Activated gamma-delta T cell treated with anti-CD3 and anti-CD28 coated beads, Interleukin-2, amount 50 U/mL, for 16 hours (primary cell): ENCODE results near the gene CACNG5.

Source experiments
- DNase-seq: peaks from one replicate; pipeline ENCODE4 v3.0.0-alpha.2; 2020; ENCODE audit warnings: low read depth

CACNG5 gene

DNA sequence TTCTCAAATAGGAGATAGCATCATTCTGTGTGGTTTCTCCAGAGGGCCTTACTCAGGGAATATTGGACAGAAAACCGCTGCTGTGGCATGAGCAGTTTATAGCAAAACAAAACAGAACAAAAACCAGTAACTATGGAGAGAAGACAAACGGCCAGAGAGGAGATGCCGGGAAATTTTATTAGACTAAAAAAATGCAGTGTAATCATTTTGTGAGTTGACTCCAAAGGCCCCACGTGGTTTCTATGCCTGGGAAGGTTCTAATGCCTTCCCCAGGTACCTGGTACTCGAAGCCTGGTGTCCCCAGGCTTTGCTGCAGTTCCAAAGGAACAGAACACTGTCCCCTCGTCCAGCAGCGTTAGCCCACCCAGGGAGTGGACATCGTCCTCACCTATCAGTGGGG lies 12.9 kb upstream of the CACNG5 start:
- no peak for DNase-seq

DNA sequence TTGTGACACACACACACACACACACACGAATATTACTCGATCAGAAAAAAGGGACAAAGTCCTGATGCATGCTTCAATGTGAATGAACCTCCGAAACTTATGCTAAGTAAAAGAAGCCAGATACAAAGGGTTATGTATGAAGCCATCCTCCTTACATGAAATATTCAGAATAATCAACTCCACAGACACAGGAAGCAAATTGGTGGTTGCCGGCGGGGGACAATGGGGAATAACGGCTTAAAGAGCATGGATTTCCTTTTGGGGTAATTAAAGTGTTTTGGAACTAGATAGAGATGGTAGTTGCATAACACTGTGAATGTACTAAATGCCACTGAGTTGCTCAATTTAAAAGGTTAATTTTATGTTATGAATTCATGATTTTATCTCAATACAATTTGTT lies 8.1 kb upstream of the CACNG5 start:
- DNase-seq, result no peak

- no peak for DNase-seq
These were observed 5.5 kb upstream of the CACNG5 start for GRCh38 chr17:66829386-66829864.

GRCh38 chr17:66829883-66830282 lies 5.0 kb upstream of the CACNG5 start:
- DNase-seq, result no peak

DNA sequence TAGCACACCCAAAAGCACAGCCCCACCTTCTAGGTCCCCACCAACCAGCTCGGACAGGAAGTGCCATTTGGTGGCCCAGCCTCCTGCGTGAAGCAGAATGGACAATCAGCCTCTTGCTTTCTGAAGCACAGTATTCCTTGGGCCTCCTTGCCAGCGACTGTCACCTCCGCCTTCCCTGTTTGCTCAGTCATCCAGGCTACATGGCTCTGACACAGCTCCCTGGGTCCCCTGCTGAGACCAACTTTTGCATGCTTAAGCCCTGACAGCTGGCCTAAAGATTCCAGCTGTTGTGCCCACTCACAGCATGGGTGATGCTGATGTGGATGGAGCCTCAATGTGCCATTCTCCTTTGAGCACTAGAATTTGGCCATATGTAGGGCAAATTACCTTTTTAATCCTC lies 4.5 kb upstream of the CACNG5 start:
- no peak for DNase-seq

- DNase-seq, result no peak
These were observed 3.3 kb upstream of the CACNG5 start for GRCh38 chr17:66831383-66832210.

DNA sequence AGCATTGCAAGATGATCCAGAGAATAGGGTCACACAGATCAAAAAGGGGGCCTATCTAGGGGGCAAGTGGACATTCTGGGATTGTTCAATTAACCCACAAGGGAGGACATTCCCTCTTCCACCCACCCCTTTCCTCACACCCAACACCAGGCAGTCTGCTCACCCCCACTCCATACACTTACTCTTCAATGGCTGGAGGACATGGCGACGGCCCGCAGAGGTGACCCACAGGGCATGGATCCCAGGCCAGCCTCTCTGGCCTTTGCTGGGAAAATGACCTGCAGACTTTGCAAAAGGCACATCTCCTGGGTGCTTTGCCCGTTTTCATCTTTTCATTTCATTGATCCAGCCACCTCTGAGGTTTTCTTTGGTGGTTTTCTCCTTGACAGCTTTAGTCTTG lies 1.7 kb upstream of the CACNG5 start:
- no peak for DNase-seq

DNA sequence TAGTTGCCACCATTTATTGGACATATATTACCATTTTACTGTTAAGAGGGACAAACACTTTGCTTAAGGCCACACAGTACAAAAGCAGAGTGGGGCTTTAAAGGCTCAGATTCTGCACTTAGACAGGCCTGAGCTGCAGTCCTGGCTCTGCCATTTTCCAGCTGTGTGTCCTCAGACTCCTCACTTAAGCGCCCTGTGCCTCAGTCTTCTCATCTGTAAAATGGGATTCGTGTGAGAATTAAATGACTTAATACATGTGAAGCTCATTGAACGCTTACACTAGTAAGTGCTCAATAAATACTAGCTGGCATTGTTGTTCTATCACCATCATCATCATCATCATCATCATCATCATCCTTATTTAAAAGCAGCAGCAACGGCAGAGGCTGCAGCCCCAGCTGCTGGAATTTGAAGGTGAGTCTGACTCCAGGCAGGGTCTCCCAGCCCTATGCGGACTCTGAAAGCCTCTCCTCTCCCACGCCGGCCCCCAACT lies 445 bp upstream of the CACNG5 start:
- no peak for DNase-seq

DNA sequence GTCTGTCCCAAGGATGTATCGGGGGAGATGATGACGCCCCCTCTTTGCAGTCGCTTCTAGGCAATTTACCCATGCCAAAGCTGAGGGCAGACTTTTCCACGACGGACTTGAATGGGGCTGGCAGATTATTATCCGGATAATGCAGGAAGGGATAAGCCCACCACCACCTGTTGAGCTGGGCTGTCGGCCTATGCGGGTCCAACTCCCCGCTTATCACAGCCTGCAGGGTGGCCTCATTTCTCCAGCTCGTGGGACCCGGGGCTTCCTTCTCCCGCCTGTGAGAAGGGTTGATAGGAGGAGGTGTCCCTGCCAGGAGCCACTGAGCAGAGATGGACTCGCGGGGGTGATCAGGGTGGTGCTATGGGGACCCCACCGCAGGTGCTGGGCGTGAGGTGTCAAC lies 559 bp downstream of the CACNG5 start:
- no peak for DNase-seq

GRCh38 chr17:66836063-66837005 lies 1.4 kb downstream of the CACNG5 start:
- DNase-seq, result no peak

- DNase-seq, result no peak
These were observed 2.3 kb downstream of the CACNG5 start for GRCh38 chr17:66837226-66837625.

- DNase-seq, result no peak
These were observed 3.2 kb downstream of the CACNG5 start for GRCh38 chr17:66837885-66838665.

- no peak for DNase-seq
These were observed 4.7 kb downstream of the CACNG5 start for GRCh38 chr17:66839616-66840015.

- no peak for DNase-seq
These were observed 5.1 kb downstream of the CACNG5 start for GRCh38 chr17:66840061-66840460.

- no peak for DNase-seq
These were observed 6.4 kb downstream of the CACNG5 start for GRCh38 chr17:66841328-66841727.

- no peak for DNase-seq
These were observed 6.8 kb downstream of the CACNG5 start for GRCh38 chr17:66841744-66842143.

DNA sequence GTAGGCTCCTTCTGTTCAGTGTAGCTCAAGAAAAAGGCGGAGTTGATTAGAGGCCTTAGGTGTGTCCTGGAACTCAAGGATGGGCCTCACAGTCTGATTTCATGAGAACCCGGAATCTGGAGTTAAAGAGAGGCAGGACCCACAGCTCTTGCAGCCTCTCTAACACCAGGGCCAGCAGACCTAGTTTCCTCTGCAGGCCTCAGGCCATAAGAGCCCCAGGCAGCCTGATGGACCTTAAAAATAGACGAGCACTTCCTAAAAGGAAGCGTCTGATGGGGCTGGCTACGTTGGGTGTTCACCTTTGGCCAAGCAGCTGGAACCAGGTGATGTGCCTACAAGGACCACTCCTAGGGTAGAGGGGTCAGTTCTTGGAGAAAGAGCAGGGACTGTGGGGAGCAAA lies 7.6 kb downstream of the CACNG5 start:
- no peak for DNase-seq

- DNase-seq, result no peak
These were observed 8.0 kb downstream of the CACNG5 start for GRCh38 chr17:66842959-66843358.

DNA sequence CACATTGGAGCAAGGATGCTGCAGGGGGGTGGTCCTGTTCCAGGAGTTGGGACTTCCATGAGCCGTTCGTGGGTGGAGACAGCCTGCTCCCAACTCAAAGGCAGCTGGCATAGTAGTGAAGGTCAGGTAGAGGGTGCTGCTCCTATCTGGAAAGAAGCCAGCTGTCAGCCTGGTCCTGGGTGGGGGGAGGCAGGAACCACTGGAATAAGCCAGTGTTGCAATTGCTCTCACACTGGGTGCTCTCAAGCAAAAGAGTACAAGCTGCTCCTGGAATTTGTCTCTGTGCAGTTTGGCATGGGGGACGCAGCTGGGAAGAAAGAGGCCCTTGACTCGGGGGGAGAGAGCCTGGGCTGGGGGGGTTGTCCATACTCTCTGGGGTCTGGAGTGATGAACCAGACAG lies 8.7 kb downstream of the CACNG5 start:
- DNase-seq, result no peak

DNA sequence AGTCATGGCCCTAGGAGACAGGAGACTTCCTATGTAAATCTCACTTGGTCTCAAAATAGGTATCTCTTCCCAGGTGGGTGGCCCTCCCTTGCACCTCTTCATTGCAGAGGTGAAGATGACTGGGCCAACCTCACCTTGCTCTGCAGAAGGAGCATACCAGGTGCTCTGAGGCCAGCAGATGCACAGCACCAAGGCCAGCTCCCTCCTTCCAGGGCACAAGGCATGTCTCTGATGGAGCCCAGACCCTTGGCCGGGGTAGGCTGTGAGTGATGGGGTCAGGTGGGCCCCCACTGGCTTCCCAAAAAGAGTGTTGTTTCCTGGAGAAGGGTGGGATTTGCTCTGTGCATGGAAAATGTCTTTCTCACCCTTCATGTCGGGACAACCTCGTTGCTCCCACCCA lies 12.8 kb downstream of the CACNG5 start:
- no peak for DNase-seq

DNA sequence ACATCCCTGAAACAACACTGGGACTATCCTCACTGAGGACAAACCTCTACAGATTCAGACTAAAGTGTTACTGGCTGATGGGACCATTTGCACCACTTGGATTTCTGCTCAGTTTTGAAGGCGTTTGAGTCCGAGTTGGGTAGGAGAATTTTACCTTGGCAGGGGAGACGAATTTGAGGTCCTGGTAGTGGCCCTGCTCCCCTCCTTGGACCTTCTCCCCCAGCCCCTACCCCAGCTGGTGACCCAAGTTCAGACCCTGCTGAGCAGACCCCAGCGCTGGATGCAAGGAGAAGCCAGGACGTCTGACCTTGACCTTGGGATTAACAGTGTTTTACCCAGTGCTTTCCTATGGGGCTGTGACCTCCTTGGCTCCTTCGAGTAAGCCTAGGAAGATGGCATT lies 13.6 kb downstream of the CACNG5 start:
- no peak for DNase-seq

GRCh38 chr17:66849032-66849655 lies 14.2 kb downstream of the CACNG5 start:
- no peak for DNase-seq
